ENCODE data around the gene MELK. TPM values are rescaled to one million over a fixed set of nuclear protein-coding genes. Genes with fewer than 3 reads are reported as not detected.

MELK gene
- total RNA-seq, 2 donors from 2014 or later = 1.1 to 21.0 TPM

DNA sequence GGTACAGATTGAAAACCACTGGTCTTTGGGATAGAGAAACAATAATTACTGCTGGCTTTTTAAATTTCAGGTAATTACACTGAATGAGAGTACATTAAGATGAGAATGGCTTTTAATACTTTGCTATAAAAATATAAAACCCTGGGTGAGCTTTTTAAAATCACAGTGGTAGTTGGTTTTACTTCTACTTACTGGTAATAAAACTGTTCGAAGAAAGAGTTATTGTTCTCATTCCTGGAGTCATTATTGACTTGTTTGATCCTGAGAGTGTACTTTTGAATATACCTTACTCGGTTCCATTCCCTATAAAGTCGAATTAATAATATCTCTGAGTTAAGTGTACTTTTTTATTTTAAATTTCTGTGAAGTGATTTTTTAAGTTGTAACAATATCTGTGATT lies 21.5 kb downstream of the MELK start:
- Histone ChIP-seq H3K4me1 (replicated peaks) (no peaks in the 10 kb centered on the region), H3K36me3 (no peaks in the 10 kb centered on the region), H3K27me3 (replicated peaks; ENCODE audit: insufficient read depth) (no peaks in the 10 kb centered on the region), H3K9me3 (no peaks in the 10 kb centered on the region), H3K4me3 (no peak overlapping the region), H3K27ac (no peak overlapping the region)
- WGBS = 41% methylated on average over 3 of the region's 3 CpGs
- intact Hi-C loops (cut with DNase I) = no loop called here
- no peak for DNase-seq (ENCODE audit: low spot score)
- TF ChIP-seq, protein P1, sequence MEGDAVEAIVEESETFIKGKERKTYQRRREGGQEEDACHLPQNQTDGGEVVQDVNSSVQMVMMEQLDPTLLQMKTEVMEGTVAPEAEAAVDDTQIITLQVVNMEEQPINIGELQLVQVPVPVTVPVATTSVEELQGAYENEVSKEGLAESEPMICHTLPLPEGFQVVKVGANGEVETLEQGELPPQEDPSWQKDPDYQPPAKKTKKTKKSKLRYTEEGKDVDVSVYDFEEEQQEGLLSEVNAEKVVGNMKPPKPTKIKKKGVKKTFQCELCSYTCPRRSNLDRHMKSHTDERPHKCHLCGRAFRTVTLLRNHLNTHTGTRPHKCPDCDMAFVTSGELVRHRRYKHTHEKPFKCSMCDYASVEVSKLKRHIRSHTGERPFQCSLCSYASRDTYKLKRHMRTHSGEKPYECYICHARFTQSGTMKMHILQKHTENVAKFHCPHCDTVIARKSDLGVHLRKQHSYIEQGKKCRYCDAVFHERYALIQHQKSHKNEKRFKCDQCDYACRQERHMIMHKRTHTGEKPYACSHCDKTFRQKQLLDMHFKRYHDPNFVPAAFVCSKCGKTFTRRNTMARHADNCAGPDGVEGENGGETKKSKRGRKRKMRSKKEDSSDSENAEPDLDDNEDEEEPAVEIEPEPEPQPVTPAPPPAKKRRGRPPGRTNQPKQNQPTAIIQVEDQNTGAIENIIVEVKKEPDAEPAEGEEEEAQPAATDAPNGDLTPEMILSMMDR (IDR thresholded peaks at IDR 0.05) = no peak
- no peak for TF ChIP-seq POLR2A (IDR thresholded peaks at IDR 0.05)
- TF ChIP-seq POLR2AphosphoS5 (IDR thresholded peaks at IDR 0.05) = no peak

DNA sequence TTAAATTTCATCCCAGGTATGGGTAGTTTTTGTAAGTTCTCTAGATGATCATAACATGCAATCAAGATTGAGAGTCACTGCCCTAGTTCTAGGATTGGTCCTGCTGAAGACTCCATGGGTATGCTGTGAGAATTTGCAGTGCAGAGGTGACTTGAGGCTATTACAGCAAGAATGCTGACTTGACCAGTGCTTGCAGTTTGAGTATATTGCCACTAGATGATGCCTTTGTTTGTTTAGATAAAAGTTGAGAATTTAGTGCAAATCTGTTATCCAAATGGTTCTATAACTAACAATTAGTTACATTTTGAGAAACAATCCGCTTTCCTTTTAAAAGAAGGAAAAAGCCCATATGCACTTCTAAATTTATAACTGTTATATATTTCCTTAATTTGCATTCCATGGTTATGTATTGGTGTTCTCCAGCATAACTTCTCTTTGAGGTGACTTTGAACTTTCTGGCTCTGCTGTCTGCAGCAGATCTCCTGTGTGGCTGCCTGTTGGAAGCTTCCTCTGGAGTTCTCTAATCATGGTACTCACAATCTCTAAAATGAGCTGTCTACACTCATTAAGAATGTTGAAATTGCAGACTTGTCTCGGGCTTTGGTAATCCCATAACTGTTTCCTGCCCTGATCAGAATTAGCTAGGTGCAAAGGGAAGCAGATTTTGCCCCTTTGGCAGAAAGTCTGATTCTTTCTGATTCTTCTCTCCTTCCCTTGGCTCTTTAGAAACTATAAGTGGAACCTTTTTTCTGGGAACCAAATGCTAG lies 24.9 kb downstream of the MELK start:
- 88% methylated on average over 2 of the region's 2 CpGs for WGBS
- no peak for TF ChIP-seq POLR2AphosphoS5 (IDR thresholded peaks at IDR 0.05)
- TF ChIP-seq, protein P1 (IDR thresholded peaks at IDR 0.05) = peak in 3 of 4 experiments; percentile 9 to 27 (median 15)
- TF ChIP-seq POLR2A (IDR thresholded peaks at IDR 0.05) = no peak
- no peaks in the 10 kb centered on the region for H3K9me3 ChIP-seq
- no peak overlapping the region for H3K4me3 ChIP-seq
- intact Hi-C loops (cut with DNase I) = no loop called here
- no peaks in the 10 kb centered on the region for H3K36me3 ChIP-seq
- H3K27me3 ChIP-seq (replicated peaks; ENCODE audit: insufficient read depth) = no peaks in the 10 kb centered on the region
- no peak for DNase-seq (ENCODE audit: low spot score)
- H3K4me1 ChIP-seq (replicated peaks) = no peaks in the 10 kb centered on the region
- H3K27ac ChIP-seq = no peak overlapping the region

DNA sequence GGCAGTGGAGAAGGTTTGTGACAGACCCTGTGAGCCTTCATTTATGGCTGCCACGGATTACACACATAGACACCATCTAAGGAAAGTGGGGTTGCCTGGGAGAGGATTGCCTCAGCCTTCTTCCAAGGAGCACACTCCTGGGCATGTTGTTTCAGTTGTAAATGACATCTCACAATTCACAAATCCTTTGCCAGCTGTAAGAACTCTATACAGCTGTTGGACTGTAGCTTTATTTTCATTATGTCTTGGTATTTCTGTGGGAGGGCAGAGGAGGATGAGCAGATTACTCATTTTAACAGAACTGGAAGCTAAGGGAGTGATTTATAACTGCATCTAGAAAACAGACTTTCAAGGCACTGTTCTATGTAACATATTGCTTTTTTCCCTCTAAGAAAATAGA lies 25.6 kb downstream of the MELK start:
- H3K4me3 ChIP-seq = no peak overlapping the region
- 90% methylated on average over 1 of the region's 1 CpG for WGBS
- H3K9me3 ChIP-seq = no peaks in the 10 kb centered on the region
- H3K27ac ChIP-seq = no peak overlapping the region
- DNase-seq (ENCODE audit: low spot score) = no peak
- intact Hi-C loops (cut with DNase I) = no loop called here
- TF ChIP-seq POLR2AphosphoS5 (IDR thresholded peaks at IDR 0.05) (no peak), POLR2A (IDR thresholded peaks at IDR 0.05) (no peak)
- TF ChIP-seq, protein P1 (IDR thresholded peaks at IDR 0.05) = no peak
- no peaks in the 10 kb centered on the region for H3K27me3 ChIP-seq (replicated peaks; ENCODE audit: insufficient read depth)
- no peaks in the 10 kb centered on the region for H3K36me3 ChIP-seq
- H3K4me1 ChIP-seq (replicated peaks) = no peaks in the 10 kb centered on the region

DNA sequence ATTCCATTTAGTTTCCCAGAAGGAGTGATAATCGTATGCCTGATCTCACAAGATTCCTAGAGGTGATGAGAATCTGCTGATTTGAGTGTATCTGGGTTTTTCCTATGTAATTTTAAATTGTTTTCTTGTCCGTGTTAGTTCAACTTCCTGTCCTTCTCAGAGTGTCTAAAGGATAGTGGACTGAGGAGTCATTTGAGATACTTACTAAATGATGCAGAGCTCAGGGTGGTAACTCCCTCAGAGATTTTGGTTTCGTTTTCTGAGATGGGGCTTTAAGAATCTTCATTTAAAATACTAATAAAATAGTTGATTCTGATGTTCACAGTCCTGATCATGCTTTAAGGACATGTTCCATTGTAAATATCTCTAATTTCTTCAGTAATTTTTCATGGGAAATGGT lies 30.3 kb downstream of the MELK start:
- Histone ChIP-seq H3K4me1 (replicated peaks) (no peaks in the 10 kb centered on the region), H3K9me3 (no peaks in the 10 kb centered on the region), H3K36me3 (no peaks in the 10 kb centered on the region), H3K4me3 (no peak overlapping the region), H3K27ac (no peak overlapping the region), H3K27me3 (replicated peaks; ENCODE audit: insufficient read depth) (no peaks in the 10 kb centered on the region)
- no peak for DNase-seq (ENCODE audit: low spot score)
- WGBS = 77% methylated on average over 3 of the region's 3 CpGs
- TF ChIP-seq POLR2A (IDR thresholded peaks at IDR 0.05) (no peak), POLR2AphosphoS5 (IDR thresholded peaks at IDR 0.05) (no peak)
- TF ChIP-seq, protein P1 (IDR thresholded peaks at IDR 0.05) = no peak
- intact Hi-C loops (cut with DNase I) = no loop called here

DNA sequence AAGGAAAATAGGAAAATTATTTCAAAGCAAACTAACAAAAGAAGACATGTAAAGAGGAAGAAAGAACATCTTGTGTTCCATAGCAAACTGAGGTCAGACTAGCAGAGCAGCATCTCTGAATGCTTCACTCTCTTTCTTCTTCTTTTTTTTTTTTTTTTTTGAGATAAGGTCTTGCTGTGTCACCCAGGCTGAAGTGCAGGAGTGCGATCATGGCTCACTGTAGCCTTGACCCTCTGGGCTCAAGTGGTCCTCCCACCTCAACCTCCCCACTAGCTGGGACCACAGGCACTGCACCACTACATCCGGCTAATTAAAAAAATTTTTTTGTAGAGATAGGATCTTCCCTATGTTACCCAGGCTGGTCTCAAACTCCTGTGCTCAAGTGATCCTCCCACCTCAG lies 36.6 kb downstream of the MELK start:
- H3K4me1 ChIP-seq (replicated peaks) = no peaks in the 10 kb centered on the region
- no peak for TF ChIP-seq POLR2A (IDR thresholded peaks at IDR 0.05)
- TF ChIP-seq POLR2AphosphoS5 (IDR thresholded peaks at IDR 0.05) = no peak
- intact Hi-C loops (cut with DNase I) = no loop called here
- no peaks in the 10 kb centered on the region for H3K27me3 ChIP-seq (replicated peaks; ENCODE audit: insufficient read depth)
- no peaks in the 10 kb centered on the region for H3K36me3 ChIP-seq
- H3K4me3 ChIP-seq = no peak overlapping the region
- DNase-seq (ENCODE audit: low spot score) = no peak
- 97% methylated on average over 2 of the region's 2 CpGs for WGBS
- no peak overlapping the region for H3K27ac ChIP-seq
- H3K9me3 ChIP-seq = no peaks in the 10 kb centered on the region

Data from prostate gland (tissue), 2 donors.